Body of pancreas (tissue), 4 donors: ENCODE measurements around the gene ADGRB3.

Source experiments
- CTCF ChIP-seq, 7 experiments: fragments of 450-650 bp in 4 of 7; fragments of 200-600 bp in 3 of 7; sonication (generic) in 3 of 7; IDR thresholded peaks; one replicate each; pipeline ENCODE4 v1.5.1; 2016 to 2019; ENCODE audit warnings: antibody characterized with exemption in 7 of 7
- POLR2A ChIP-seq, 3 donors: fragments of 450-650 bp; IDR thresholded peaks; one replicate each; pipeline ENCODE4 v1.6.1; 2016; ENCODE audit warnings: antibody characterized with exemption in 3 of 3, mild to moderate bottlenecking in 2 of 3

DNA sequence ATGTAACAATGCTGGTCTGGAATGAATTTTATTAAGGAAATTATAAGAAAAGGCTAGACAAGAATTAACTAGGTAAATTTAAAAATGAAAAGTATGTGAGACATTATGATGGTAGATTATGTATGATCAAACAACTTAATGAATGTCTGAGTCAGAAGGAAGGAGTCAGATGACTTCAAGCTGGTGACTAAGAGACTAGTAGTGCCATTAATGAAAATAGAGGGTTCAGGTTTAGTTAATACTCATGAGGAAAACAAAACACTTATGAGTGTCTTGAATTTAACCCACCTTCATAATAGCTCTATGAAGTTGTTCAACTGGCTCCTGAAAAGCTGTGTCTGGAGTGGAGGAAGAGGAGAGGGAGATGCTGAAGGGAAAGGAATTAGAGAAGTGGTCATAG is 256.3 kb downstream of the ADGRB3 start:
- no peak for TF ChIP-seq CTCF (IDR thresholded peaks at IDR 0.05)
- TF ChIP-seq POLR2A (IDR thresholded peaks at IDR 0.05) = no peak
